Myometrial cell (primary cell): ENCODE results near the gene MYO3B. TPM values are rescaled to one million over a fixed set of nuclear protein-coding genes. Genes with fewer than 3 reads are reported as not detected.

Experiments
- total RNA-seq: library from RNA; depleted of rRNA; stranded (reverse); fragments of >200 nt; gene quantifications from 2 replicates; pipeline ENCODE4 v1.2.3, GENCODE V29; 2015

Gene MYO3B, protein sequence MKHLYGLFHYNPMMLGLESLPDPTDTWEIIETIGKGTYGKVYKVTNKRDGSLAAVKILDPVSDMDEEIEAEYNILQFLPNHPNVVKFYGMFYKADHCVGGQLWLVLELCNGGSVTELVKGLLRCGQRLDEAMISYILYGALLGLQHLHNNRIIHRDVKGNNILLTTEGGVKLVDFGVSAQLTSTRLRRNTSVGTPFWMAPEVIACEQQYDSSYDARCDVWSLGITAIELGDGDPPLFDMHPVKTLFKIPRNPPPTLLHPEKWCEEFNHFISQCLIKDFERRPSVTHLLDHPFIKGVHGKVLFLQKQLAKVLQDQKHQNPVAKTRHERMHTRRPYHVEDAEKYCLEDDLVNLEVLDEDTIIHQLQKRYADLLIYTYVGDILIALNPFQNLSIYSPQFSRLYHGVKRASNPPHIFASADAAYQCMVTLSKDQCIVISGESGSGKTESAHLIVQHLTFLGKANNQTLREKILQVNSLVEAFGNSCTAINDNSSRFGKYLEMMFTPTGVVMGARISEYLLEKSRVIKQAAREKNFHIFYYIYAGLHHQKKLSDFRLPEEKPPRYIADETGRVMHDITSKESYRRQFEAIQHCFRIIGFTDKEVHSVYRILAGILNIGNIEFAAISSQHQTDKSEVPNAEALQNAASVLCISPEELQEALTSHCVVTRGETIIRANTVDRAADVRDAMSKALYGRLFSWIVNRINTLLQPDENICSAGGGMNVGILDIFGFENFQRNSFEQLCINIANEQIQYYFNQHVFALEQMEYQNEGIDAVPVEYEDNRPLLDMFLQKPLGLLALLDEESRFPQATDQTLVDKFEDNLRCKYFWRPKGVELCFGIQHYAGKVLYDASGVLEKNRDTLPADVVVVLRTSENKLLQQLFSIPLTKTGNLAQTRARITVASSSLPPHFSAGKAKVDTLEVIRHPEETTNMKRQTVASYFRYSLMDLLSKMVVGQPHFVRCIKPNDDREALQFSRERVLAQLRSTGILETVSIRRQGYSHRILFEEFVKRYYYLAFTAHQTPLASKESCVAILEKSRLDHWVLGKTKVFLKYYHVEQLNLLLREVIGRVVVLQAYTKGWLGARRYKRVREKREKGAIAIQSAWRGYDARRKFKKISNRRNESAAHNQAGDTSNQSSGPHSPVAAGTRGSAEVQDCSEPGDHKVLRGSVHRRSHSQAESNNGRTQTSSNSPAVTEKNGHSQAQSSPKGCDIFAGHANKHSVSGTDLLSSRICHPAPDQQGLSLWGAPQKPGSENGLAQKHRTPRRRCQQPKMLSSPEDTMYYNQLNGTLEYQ (N-terminal part only)
- not detected in 2 replicates for total RNA-seq

DNA sequence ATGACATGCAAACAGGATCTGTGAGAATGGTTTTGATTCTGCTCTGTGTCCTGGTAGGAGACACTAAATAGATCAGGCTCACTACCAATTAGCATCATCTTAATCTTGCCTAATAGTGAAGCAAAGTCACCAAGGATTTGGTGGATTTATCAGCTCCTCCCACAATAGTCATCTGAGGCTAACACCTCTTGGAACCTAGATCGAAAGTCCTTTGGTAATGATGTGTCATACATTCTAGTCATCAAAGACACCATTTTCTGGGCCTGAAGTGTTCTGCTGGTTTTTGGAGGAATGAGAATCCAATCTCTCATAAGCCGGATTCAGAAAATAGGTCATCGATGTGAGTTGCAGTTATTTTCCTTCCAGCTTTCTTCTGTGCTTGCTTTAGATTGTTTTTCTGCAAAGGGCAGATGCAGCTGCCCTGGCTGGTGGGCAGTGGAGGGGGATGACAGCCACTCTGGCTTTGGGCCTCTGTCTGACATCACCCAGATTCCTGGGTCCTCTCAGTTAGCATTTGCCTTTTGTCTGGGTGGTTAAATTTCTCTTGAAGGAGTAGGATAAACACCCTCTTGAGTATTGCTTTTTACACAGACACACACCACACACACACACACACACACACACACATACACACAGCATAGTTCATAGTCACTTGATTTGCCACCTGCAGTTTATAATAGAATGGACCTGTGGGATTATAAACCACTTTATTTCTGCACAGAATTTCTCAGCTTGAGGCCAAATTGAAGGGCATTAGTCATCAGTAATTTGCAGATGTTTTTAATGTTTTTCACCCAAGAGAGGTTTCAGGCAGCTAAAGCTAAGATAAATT, at the start of gene MYO3B:
TSS of gene MYO3B (plus strand) at position 198 of the 832 bp plus-strand sequence. CDS start at position 339, 141 bp downstream.

